Measurements from ENCODE around the gene ITFG1.
A peak's percentile ranks its signal among the peaks of the same experiment; 100 is the strongest.
"Not testable (repeated sequence)": the region's sequence is repeated elsewhere in the genome, so short reads cannot be mapped to it uniquely, and the experiment has no call there.

Gene ITFG1

GRCh38 chr16:47490471-47490870, 29.6 kb upstream of the ITFG1 start:
- H3K9me3 ChIP-seq (ENCODE audit: control insufficient read depth, low read length): peaks cover 22% of the 10 kb centered on the region
- H3K9ac ChIP-seq (ENCODE audit: low read length): no peak overlapping the region
- H3K4me3 ChIP-seq (ENCODE audit: low read length): peak overlapping the region; percentile 39
- peaks cover 9% of the 10 kb centered on the region for H3K4me1 ChIP-seq (ENCODE audit: control insufficient read depth, insufficient read depth, low read length)
- DNase-seq (ENCODE audit: low read depth): no peak
- H3K36me3 ChIP-seq (ENCODE audit: control insufficient read depth, insufficient read depth, low read length, severe bottlenecking): peaks cover 20% of the 10 kb centered on the region
- no peaks in the 10 kb centered on the region for H3K27me3 ChIP-seq (replicated peaks; ENCODE audit: control insufficient read depth, insufficient read depth, low read length)

- Histone ChIP-seq H3K4me1 (ENCODE audit: control insufficient read depth, insufficient read depth, low read length) (peaks cover under 1% of the 10 kb centered on the region), H3K27me3 (replicated peaks; ENCODE audit: control insufficient read depth, insufficient read depth, low read length) (no peaks in the 10 kb centered on the region), H3K9ac (ENCODE audit: low read length) (no peak overlapping the region), H3K4me3 (ENCODE audit: low read length) (no peak overlapping the region), H3K9me3 (ENCODE audit: control insufficient read depth, low read length) (peaks cover 22% of the 10 kb centered on the region), H3K36me3 (ENCODE audit: control insufficient read depth, insufficient read depth, low read length, severe bottlenecking) (peaks cover 20% of the 10 kb centered on the region)
- DNase-seq (ENCODE audit: low read depth): no peak
These were observed 27.2 kb upstream of the ITFG1 start for GRCh38 chr16:47488051-47488450.

- H3K27me3 ChIP-seq (replicated peaks; ENCODE audit: control insufficient read depth, insufficient read depth, low read length): no peaks in the 10 kb centered on the region
These were observed 26.0 kb upstream of the ITFG1 start for GRCh38 chr16:47486856-47487255.

GRCh38 chr16:47483616-47484015, 22.8 kb upstream of the ITFG1 start:
- Histone ChIP-seq H3K9ac (ENCODE audit: low read length) (no peak overlapping the region), H3K4me1 (ENCODE audit: control insufficient read depth, insufficient read depth, low read length) (no peaks in the 10 kb centered on the region), H3K36me3 (ENCODE audit: control insufficient read depth, insufficient read depth, low read length, severe bottlenecking) (peaks cover 9% of the 10 kb centered on the region), H3K9me3 (ENCODE audit: control insufficient read depth, low read length) (peaks cover 7% of the 10 kb centered on the region), H3K4me3 (ENCODE audit: low read length) (no peak overlapping the region), H3K27me3 (replicated peaks; ENCODE audit: control insufficient read depth, insufficient read depth, low read length) (no peaks in the 10 kb centered on the region)
- DNase-seq (ENCODE audit: low read depth): no peak

More at GRCh38 chr16:47486856-47487255, 26.0 kb upstream of the ITFG1 start:
- no peaks in the 10 kb centered on the region for H3K4me1 ChIP-seq (ENCODE audit: control insufficient read depth, insufficient read depth, low read length)
- no peak overlapping the region for H3K4me3 ChIP-seq (ENCODE audit: low read length)
- no peak overlapping the region for H3K9ac ChIP-seq (ENCODE audit: low read length)
- peaks cover 20% of the 10 kb centered on the region for H3K36me3 ChIP-seq (ENCODE audit: control insufficient read depth, insufficient read depth, low read length, severe bottlenecking)
- peaks cover 22% of the 10 kb centered on the region for H3K9me3 ChIP-seq (ENCODE audit: control insufficient read depth, low read length)
- no peak for DNase-seq (ENCODE audit: low read depth)

GRCh38 chr16:47481698-47482374, 21.0 kb upstream of the ITFG1 start:
- no peak for DNase-seq (ENCODE audit: low read depth)
- peaks cover 5% of the 10 kb centered on the region for H3K36me3 ChIP-seq (ENCODE audit: control insufficient read depth, insufficient read depth, low read length, severe bottlenecking)
- no peaks in the 10 kb centered on the region for H3K9me3 ChIP-seq (ENCODE audit: control insufficient read depth, low read length)
- no peak overlapping the region for H3K4me3 ChIP-seq (ENCODE audit: low read length)
- H3K9ac ChIP-seq (ENCODE audit: low read length): no peak overlapping the region
- H3K4me1 ChIP-seq (ENCODE audit: control insufficient read depth, insufficient read depth, low read length): no peaks in the 10 kb centered on the region
- no peaks in the 10 kb centered on the region for H3K27me3 ChIP-seq (replicated peaks; ENCODE audit: control insufficient read depth, insufficient read depth, low read length)

GRCh38 chr16:47480410-47480809, 19.5 kb upstream of the ITFG1 start:
- Histone ChIP-seq H3K9me3 (ENCODE audit: control insufficient read depth, low read length) (no peaks in the 10 kb centered on the region), H3K4me1 (ENCODE audit: control insufficient read depth, insufficient read depth, low read length) (no peaks in the 10 kb centered on the region), H3K9ac (ENCODE audit: low read length) (no peak overlapping the region), H3K27me3 (replicated peaks; ENCODE audit: control insufficient read depth, insufficient read depth, low read length) (no peaks in the 10 kb centered on the region), H3K4me3 (ENCODE audit: low read length) (no peak overlapping the region), H3K36me3 (ENCODE audit: control insufficient read depth, insufficient read depth, low read length, severe bottlenecking) (no peaks in the 10 kb centered on the region)
- DNase-seq (ENCODE audit: low read depth): no peak

- Histone ChIP-seq H3K27me3 (replicated peaks; ENCODE audit: control insufficient read depth, insufficient read depth, low read length) (no peaks in the 10 kb centered on the region), H3K9ac (ENCODE audit: low read length) (no peak overlapping the region), H3K36me3 (ENCODE audit: control insufficient read depth, insufficient read depth, low read length, severe bottlenecking) (no peaks in the 10 kb centered on the region), H3K9me3 (ENCODE audit: control insufficient read depth, low read length) (no peaks in the 10 kb centered on the region), H3K4me3 (ENCODE audit: low read length) (no peak overlapping the region), H3K4me1 (ENCODE audit: control insufficient read depth, insufficient read depth, low read length) (no peaks in the 10 kb centered on the region)
- no peak for DNase-seq (ENCODE audit: low read depth)
These were observed 16.8 kb upstream of the ITFG1 start for GRCh38 chr16:47477679-47478078.

GRCh38 chr16:47476654-47477345, 15.9 kb upstream of the ITFG1 start:
- Histone ChIP-seq H3K27me3 (replicated peaks; ENCODE audit: control insufficient read depth, insufficient read depth, low read length) (no peaks in the 10 kb centered on the region), H3K4me3 (ENCODE audit: low read length) (no peak overlapping the region), H3K9ac (ENCODE audit: low read length) (no peak overlapping the region), H3K36me3 (ENCODE audit: control insufficient read depth, insufficient read depth, low read length, severe bottlenecking) (no peaks in the 10 kb centered on the region), H3K9me3 (ENCODE audit: control insufficient read depth, low read length) (no peaks in the 10 kb centered on the region), H3K4me1 (ENCODE audit: control insufficient read depth, insufficient read depth, low read length) (no peaks in the 10 kb centered on the region)
- no peak for DNase-seq (ENCODE audit: low read depth)

- H3K9ac ChIP-seq (ENCODE audit: low read length): no peak overlapping the region
- no peaks in the 10 kb centered on the region for H3K36me3 ChIP-seq (ENCODE audit: control insufficient read depth, insufficient read depth, low read length, severe bottlenecking)
- peak; percentile 40 for DNase-seq (ENCODE audit: low read depth)
- H3K4me3 ChIP-seq (ENCODE audit: low read length): no peak overlapping the region
- peaks cover 5% of the 10 kb centered on the region for H3K4me1 ChIP-seq (ENCODE audit: control insufficient read depth, insufficient read depth, low read length)
- H3K27me3 ChIP-seq (replicated peaks; ENCODE audit: control insufficient read depth, insufficient read depth, low read length): no peaks in the 10 kb centered on the region
- H3K9me3 ChIP-seq (ENCODE audit: control insufficient read depth, low read length): no peaks in the 10 kb centered on the region
These were observed 14.9 kb upstream of the ITFG1 start for GRCh38 chr16:47475786-47476185.

- H3K27me3 ChIP-seq (replicated peaks; ENCODE audit: control insufficient read depth, insufficient read depth, low read length): no peaks in the 10 kb centered on the region
- DNase-seq (ENCODE audit: low read depth): no peak
- no peaks in the 10 kb centered on the region for H3K36me3 ChIP-seq (ENCODE audit: control insufficient read depth, insufficient read depth, low read length, severe bottlenecking)
- no peak overlapping the region for H3K9ac ChIP-seq (ENCODE audit: low read length)
- no peak overlapping the region for H3K4me3 ChIP-seq (ENCODE audit: low read length)
- H3K9me3 ChIP-seq (ENCODE audit: control insufficient read depth, low read length): no peaks in the 10 kb centered on the region
- peaks cover 5% of the 10 kb centered on the region for H3K4me1 ChIP-seq (ENCODE audit: control insufficient read depth, insufficient read depth, low read length)
These were observed 12.9 kb upstream of the ITFG1 start for GRCh38 chr16:47473792-47474191.

- H3K9me3 ChIP-seq (ENCODE audit: control insufficient read depth, low read length); H3K9ac ChIP-seq (ENCODE audit: low read length); DNase-seq (ENCODE audit: low read depth); H3K4me3 ChIP-seq (ENCODE audit: low read length); H3K36me3 ChIP-seq (ENCODE audit: control insufficient read depth, insufficient read depth, low read length, severe bottlenecking); H3K27me3 ChIP-seq (replicated peaks; ENCODE audit: control insufficient read depth, insufficient read depth, low read length); H3K4me1 ChIP-seq (ENCODE audit: control insufficient read depth, insufficient read depth, low read length): not testable (repeated sequence)
These were observed 12.1 kb upstream of the ITFG1 start for GRCh38 chr16:47473004-47473403.
